SK-N-MC (cell line): ENCODE data around the gene OR1F1.

Experiments used
- EZH2 ChIP-seq: fragments of 200-600 bp; sonication (generic); IDR thresholded peaks from one replicate; pipeline ENCODE4 v1.6.1; 2017; ENCODE audit warnings: antibody characterized with exemption
- POLR2AphosphoS5 ChIP-seq: IDR thresholded peaks from 2 replicates; pipeline ENCODE4 v1.6.1; 2012; ENCODE audit warnings: mild to moderate bottlenecking, low read depth, low read length, borderline replicate concordance

DNA sequence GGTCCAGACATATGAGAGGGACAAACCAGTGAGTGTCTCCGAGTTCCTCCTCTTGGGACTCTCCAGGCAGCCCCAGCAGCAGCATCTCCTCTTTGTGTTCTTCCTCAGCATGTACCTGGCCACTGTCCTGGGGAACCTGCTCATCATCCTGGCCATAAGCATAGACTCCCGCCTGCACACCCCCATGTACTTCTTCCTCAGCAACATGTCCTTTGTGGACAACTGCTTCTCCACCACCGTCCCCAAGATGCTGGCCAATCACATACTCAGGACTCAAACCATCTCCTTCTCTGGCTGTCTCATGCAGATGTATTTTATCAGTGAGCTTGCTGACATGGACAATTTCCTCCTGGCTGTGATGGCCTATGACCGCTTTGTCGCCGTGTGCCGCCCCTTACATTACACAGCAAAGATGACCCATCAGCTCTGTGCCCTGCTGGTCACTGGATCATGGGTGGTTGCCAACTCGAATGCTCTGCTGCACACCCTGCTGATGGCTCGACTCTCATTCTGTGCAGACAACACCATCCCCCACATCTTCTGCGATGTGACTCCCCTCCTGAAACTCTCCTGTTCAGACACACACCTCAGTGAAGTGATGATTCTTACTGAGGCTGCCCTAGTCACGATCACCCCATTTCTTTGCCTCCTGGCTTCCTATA lies 27.7 kb downstream of the OR1F1 start:
- no peak for TF ChIP-seq POLR2AphosphoS5
- no peak for TF ChIP-seq EZH2
